SKM-1 treated with dmso at 0.1 percent for 144 hours (cell line): Measurements from ENCODE around the gene RIT1.
"Not testable (repeated sequence)": the region's sequence is repeated elsewhere in the genome, so short reads cannot be mapped to it uniquely, and the experiment has no call there.

ENCODE experiments used
- DNase-seq: peaks from one replicate; lab custom pipeline; 2025; ENCODE audit not compliant: unreplicated experiment; lab: John Stamatoyannopoulos, UW

The RIT1 gene

GRCh38 chr1:155934097-155934935 is 23.2 kb upstream of the RIT1 start, which contains the start of gene KHDC4:
TSS of gene KHDC4 (minus strand) at chr1:155934413. CDS start at chr1:155934373, 40 bp downstream.
- DNase-seq: peak; percentile 100

GRCh38 chr1:155933591-155934096 is 22.5 kb upstream of the RIT1 start:
- no peak for DNase-seq

- no peak for DNase-seq
Measured at GRCh38 chr1:155932487-155932886, 21.3 kb upstream of the RIT1 start.

- no peak for DNase-seq
Measured at GRCh38 chr1:155932081-155932480, 20.9 kb upstream of the RIT1 start.

GRCh38 chr1:155931332-155932038 is 20.3 kb upstream of the RIT1 start:
- no peak for DNase-seq

GRCh38 chr1:155930725-155931124 is 19.6 kb upstream of the RIT1 start:
- DNase-seq: not testable (repeated sequence)

GRCh38 chr1:155929057-155929456 is 17.9 kb upstream of the RIT1 start:
- DNase-seq: no peak

GRCh38 chr1:155925506-155925905 is 14.4 kb upstream of the RIT1 start:
- no peak for DNase-seq

GRCh38 chr1:155920717-155921116 is 9.6 kb upstream of the RIT1 start:
- DNase-seq: no peak

- DNase-seq: no peak
Measured at GRCh38 chr1:155919801-155920200, 8.7 kb upstream of the RIT1 start.

GRCh38 chr1:155918660-155919059 is 7.5 kb upstream of the RIT1 start:
- no peak for DNase-seq

GRCh38 chr1:155913969-155914757 is 3.0 kb upstream of the RIT1 start:
- DNase-seq: no peak

GRCh38 chr1:155912056-155912536 is 947 bp upstream of the RIT1 start:
- DNase-seq: no peak

- DNase-seq: no peak
Measured at GRCh38 chr1:155910621-155911121, 478 bp downstream of the RIT1 start.

GRCh38 chr1:155909894-155910293 is 1.3 kb downstream of the RIT1 start:
- peak; percentile 87 for DNase-seq

GRCh38 chr1:155904261-155904660 is 6.9 kb downstream of the RIT1 start:
- no peak for DNase-seq

- DNase-seq: no peak
Measured at GRCh38 chr1:155900161-155900560, 11.0 kb downstream of the RIT1 start.

GRCh38 chr1:155899683-155900082 is 11.5 kb downstream of the RIT1 start:
- no peak for DNase-seq

- DNase-seq: no peak
Measured at GRCh38 chr1:155898888-155899287, 12.3 kb downstream of the RIT1 start.

GRCh38 chr1:155897746-155898145 is 13.4 kb downstream of the RIT1 start:
- no peak for DNase-seq

- DNase-seq: not testable (repeated sequence)
Measured at GRCh38 chr1:155896476-155896875, 14.7 kb downstream of the RIT1 start.
